NCI-H1048 (cell line): ENCODE measurements around the gene DOCK7.
"Not testable (repeated sequence)": the region's sequence is repeated elsewhere in the genome, so short reads cannot be mapped to it uniquely, and the experiment has no call there.

ENCODE experiments used
- DNase-seq: peaks from one replicate; lab custom pipeline; 2025; lab: John Stamatoyannopoulos, UW

Gene DOCK7

GRCh38 chr1:62687903-62688686 lies at the start of gene DOCK7:
DOCK7 (minus strand) TSS chr1:62688386; CDS start chr1:62688264, 122 bp downstream.
- DNase-seq = no peak

- no peak for DNase-seq
Measured at GRCh38 chr1:62735491-62736171, 47.4 kb upstream of the DOCK7 start.

- DNase-seq = no peak
Measured at GRCh38 chr1:62732331-62732730, 44.1 kb upstream of the DOCK7 start.

- DNase-seq = no peak
Measured at GRCh38 chr1:62728963-62729362, 40.8 kb upstream of the DOCK7 start.

GRCh38 chr1:62727656-62728407 lies 39.6 kb upstream of the DOCK7 start:
- DNase-seq = no peak

- DNase-seq = no peak
Measured at GRCh38 chr1:62726011-62726442, 37.8 kb upstream of the DOCK7 start.

- DNase-seq = no peak
Measured at GRCh38 chr1:62725255-62725654, 37.1 kb upstream of the DOCK7 start.

GRCh38 chr1:62724430-62724829 lies 36.2 kb upstream of the DOCK7 start:
- no peak for DNase-seq

- no peak for DNase-seq
Measured at GRCh38 chr1:62723883-62724282, 35.7 kb upstream of the DOCK7 start.

GRCh38 chr1:62722796-62723195 lies 34.6 kb upstream of the DOCK7 start:
- DNase-seq = no peak

- DNase-seq = peak; percentile 41
Measured at GRCh38 chr1:62720946-62721554, 32.9 kb upstream of the DOCK7 start.

- not testable (repeated sequence) for DNase-seq
Measured at GRCh38 chr1:62718400-62718799, 30.2 kb upstream of the DOCK7 start.

GRCh38 chr1:62717483-62717882 lies 29.3 kb upstream of the DOCK7 start:
- no peak for DNase-seq

GRCh38 chr1:62716397-62716796 lies 28.2 kb upstream of the DOCK7 start:
- no peak for DNase-seq

GRCh38 chr1:62712336-62713243 lies 24.4 kb upstream of the DOCK7 start:
- DNase-seq = no peak

GRCh38 chr1:62707744-62708120 lies 19.5 kb upstream of the DOCK7 start:
- DNase-seq = no peak

GRCh38 chr1:62706985-62707743 lies 19.0 kb upstream of the DOCK7 start:
- DNase-seq = no peak

GRCh38 chr1:62698161-62698560 lies 10.0 kb upstream of the DOCK7 start:
- DNase-seq = not testable (repeated sequence)

GRCh38 chr1:62694479-62694878 lies 6.3 kb upstream of the DOCK7 start:
- not testable (repeated sequence) for DNase-seq

GRCh38 chr1:62693123-62693522 lies 4.9 kb upstream of the DOCK7 start:
- DNase-seq = no peak
